K562 (cell line): Measurements from ENCODE around the gene UTP20.

ENCODE experiments used
- FOXK2 ChIP-seq, 2 experiments: fragments of 450-650 bp; IDR thresholded peaks in 1 of 2; conservative IDR thresholded peaks in 1 of 2; 2 replicates each; pipeline ENCODE4 v1.6.1; 2016; ENCODE audit warnings: low read depth in 2 of 2, mild to moderate bottlenecking in 1 of 2
- JUND ChIP-seq, 2 experiments: IDR thresholded peaks; 2 replicates in 1 of 2; 3 replicates in 1 of 2; pipeline ENCODE4 v1.6.1; 2011; ENCODE audit warnings: borderline replicate concordance in 2 of 2, low read depth in 2 of 2, low read length in 2 of 2, improper control_type of control experiment in 1 of 2, missing biosample characterization in 1 of 2, missing genetic modification characterization in 1 of 2, missing genetic modification reagents in 1 of 2
- NCOR1 ChIP-seq: fragments of 450-650 bp; IDR thresholded peaks from 2 replicates; pipeline ENCODE4 v1.6.1; 2016; ENCODE audit warnings: mild to moderate bottlenecking, moderate library complexity
- NR1H2 ChIP-seq: sonication (generic); formaldehyde crosslinking; IDR thresholded peaks from 2 replicates; pipeline ENCODE4 v1.4.0; 2020; ENCODE audit warnings: mild to moderate bottlenecking, missing genetic modification reagents
- POLR2AphosphoS5 ChIP-seq: IDR thresholded peaks from 2 replicates; pipeline ENCODE4 v1.6.1; 2011; ENCODE audit warnings: mild to moderate bottlenecking, low read depth, low read length, moderate library complexity; ENCODE audit not compliant: control insufficient read depth, insufficient read depth
- RAD21 ChIP-seq, 2 experiments: fragments of 250-450 bp in 1 of 2; fragments of 450-650 bp in 1 of 2; sonication (Bioruptor Pico) in 1 of 2; formaldehyde crosslinking in 1 of 2; IDR thresholded peaks in 1 of 2; conservative IDR thresholded peaks in 1 of 2; 2 replicates each; pipeline versions ENCODE4 v1.4.0 to v1.8.0; 2020 to 2022; ENCODE audit warnings: mild to moderate bottlenecking in 2 of 2, moderate library complexity in 1 of 2
- RCOR1 ChIP-seq, 2 experiments: IDR thresholded peaks; 2 replicates each; pipeline ENCODE4 v1.6.1; 2012; ENCODE audit warnings: low read depth in 2 of 2, low read length in 2 of 2, borderline replicate concordance in 1 of 2, improper control_type of control experiment in 1 of 2
- ZNF57 ChIP-seq: fragments of 450-650 bp; formaldehyde crosslinking; IDR thresholded peaks from 2 replicates; pipeline ENCODE4 v1.4.0; 2020; ENCODE audit warnings: mild to moderate bottlenecking, moderate library complexity
- ZZZ3 ChIP-seq: fragments of 450-650 bp; IDR thresholded peaks from 2 replicates; pipeline ENCODE4 v1.6.1; 2016; ENCODE audit warnings: antibody characterized with exemption, mild to moderate bottlenecking, moderate library complexity
- TF ChIP-seq, protein P1 (sequence below): sonication (generic); formaldehyde crosslinking; IDR thresholded peaks from 2 replicates; pipeline ENCODE4 v1.9.0; 2022; ENCODE audit warnings: mild to moderate bottlenecking, missing genetic modification reagents
- TF ChIP-seq, protein P2 (sequence below): conservative IDR thresholded peaks from 2 replicates; pipeline ENCODE4 v1.6.1; 2011; ENCODE audit warnings: low read depth, mild to moderate bottlenecking, low read length; ENCODE audit not compliant: control insufficient read depth

DNA sequence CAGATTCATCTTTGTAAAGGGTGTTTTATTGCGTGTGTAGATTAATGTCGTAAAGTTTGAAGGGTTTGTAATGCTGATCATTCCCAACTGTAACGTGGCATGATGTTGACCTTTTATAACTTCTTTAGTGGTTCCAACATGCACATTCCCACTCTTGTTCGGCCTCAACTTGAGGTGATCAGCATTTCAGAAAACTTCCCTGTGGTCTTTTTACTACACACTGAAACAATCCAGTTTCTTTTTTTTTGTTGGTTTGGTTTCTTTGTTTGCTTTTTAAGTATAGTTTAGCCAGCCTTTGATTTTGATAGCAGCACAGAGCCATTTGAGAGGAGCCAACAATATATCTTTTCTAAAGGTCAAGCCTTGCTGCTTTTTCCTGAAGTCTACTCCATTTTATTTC, 22.8 kb downstream of the UTP20 start:
- TF ChIP-seq, protein P1, sequence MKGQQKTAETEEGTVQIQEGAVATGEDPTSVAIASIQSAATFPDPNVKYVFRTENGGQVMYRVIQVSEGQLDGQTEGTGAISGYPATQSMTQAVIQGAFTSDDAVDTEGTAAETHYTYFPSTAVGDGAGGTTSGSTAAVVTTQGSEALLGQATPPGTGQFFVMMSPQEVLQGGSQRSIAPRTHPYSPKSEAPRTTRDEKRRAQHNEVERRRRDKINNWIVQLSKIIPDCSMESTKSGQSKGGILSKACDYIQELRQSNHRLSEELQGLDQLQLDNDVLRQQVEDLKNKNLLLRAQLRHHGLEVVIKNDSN (CRISPR knock-in tag), result no peak
- TF ChIP-seq NCOR1 (no peak), JUND (IDR thresholded peaks at IDR 0.05; ENCODE audit: borderline replicate concordance, low read depth, low read length) (no peak), JUND (tag; IDR thresholded peaks at IDR 0.05; ENCODE audit: borderline replicate concordance, low read depth, low read length) (no peak), POLR2AphosphoS5 (no peak), ZZZ3 (no peak), NR1H2 (no peak), RCOR1 (IDR thresholded peaks at IDR 0.05; ENCODE audit: borderline replicate concordance in 1 of 2, low read depth in 2 of 2, low read length in 2 of 2) (no peak), ZNF57 (CRISPR knock-in tag) (no peak), FOXK2 (conservative IDR thresholded peaks at IDR 0.05 in 1 of 2, IDR thresholded peaks at IDR 0.05 in 1 of 2; ENCODE audit: low read depth in 2 of 2) (no peak), RAD21 (CRISPR knock-in tag; conservative IDR thresholded peaks at IDR 0.05 in 1 of 2, IDR thresholded peaks at IDR 0.05 in 1 of 2) (no peak)
- TF ChIP-seq, protein P2, sequence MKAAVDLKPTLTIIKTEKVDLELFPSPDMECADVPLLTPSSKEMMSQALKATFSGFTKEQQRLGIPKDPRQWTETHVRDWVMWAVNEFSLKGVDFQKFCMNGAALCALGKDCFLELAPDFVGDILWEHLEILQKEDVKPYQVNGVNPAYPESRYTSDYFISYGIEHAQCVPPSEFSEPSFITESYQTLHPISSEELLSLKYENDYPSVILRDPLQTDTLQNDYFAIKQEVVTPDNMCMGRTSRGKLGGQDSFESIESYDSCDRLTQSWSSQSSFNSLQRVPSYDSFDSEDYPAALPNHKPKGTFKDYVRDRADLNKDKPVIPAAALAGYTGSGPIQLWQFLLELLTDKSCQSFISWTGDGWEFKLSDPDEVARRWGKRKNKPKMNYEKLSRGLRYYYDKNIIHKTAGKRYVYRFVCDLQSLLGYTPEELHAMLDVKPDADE, result no peak
